ENCODE results near the gene METTL16. TPM values are rescaled to one million over a fixed set of nuclear protein-coding genes. Genes with fewer than 3 reads are reported as not detected.

Gene METTL16
- polyA plus RNA-seq, 1 donor = 20.0 TPM

- no peak for DNase-seq (ENCODE audit: low read depth)
Measured at GRCh38 chr17:2383628-2384167, 128.0 kb downstream of the METTL16 start.

- DNase-seq (ENCODE audit: low read depth) = no peak
Measured at GRCh38 chr17:2380950-2381649, 130.6 kb downstream of the METTL16 start.

GRCh38 chr17:2380226-2380922 lies 131.3 kb downstream of the METTL16 start:
- DNase-seq (ENCODE audit: low read depth) = no peak

- DNase-seq (ENCODE audit: low read depth) = no peak
Measured at GRCh38 chr17:2379489-2380225, 132.0 kb downstream of the METTL16 start.

GRCh38 chr17:2378905-2379304 lies 132.8 kb downstream of the METTL16 start:
- DNase-seq (ENCODE audit: low read depth) = no peak

GRCh38 chr17:2377659-2378058 lies 134.0 kb downstream of the METTL16 start:
- DNase-seq (ENCODE audit: low read depth) = no peak

GRCh38 chr17:2376107-2376506 lies 135.6 kb downstream of the METTL16 start:
- DNase-seq (ENCODE audit: low read depth) = no peak

- DNase-seq (ENCODE audit: low read depth) = no peak
Measured at GRCh38 chr17:2375406-2375805, 136.3 kb downstream of the METTL16 start.

GRCh38 chr17:2374549-2375285 lies 137.0 kb downstream of the METTL16 start:
- no peak for DNase-seq (ENCODE audit: low read depth)

GRCh38 chr17:2373179-2373578 lies 138.5 kb downstream of the METTL16 start:
- no peak for DNase-seq (ENCODE audit: low read depth)

- no peak for DNase-seq (ENCODE audit: low read depth)
Measured at GRCh38 chr17:2372681-2373080, 139.0 kb downstream of the METTL16 start.

GRCh38 chr17:2372180-2372579 lies 139.5 kb downstream of the METTL16 start:
- no peak for DNase-seq (ENCODE audit: low read depth)

- DNase-seq (ENCODE audit: low read depth) = no peak
Measured at GRCh38 chr17:2371183-2372130, 140.2 kb downstream of the METTL16 start.

GRCh38 chr17:2370211-2370589 lies 141.5 kb downstream of the METTL16 start:
- DNase-seq (ENCODE audit: low read depth) = no peak

- no peak for DNase-seq (ENCODE audit: low read depth)
Measured at GRCh38 chr17:2369551-2370210, 142.0 kb downstream of the METTL16 start.

GRCh38 chr17:2369039-2369438 lies 142.6 kb downstream of the METTL16 start:
- DNase-seq (ENCODE audit: low read depth) = no peak

GRCh38 chr17:2368359-2368758 lies 143.3 kb downstream of the METTL16 start:
- no peak for DNase-seq (ENCODE audit: low read depth)

GRCh38 chr17:2366747-2367494 lies 144.8 kb downstream of the METTL16 start:
- no peak for DNase-seq (ENCODE audit: low read depth)

Measured in forelimb muscle (tissue), 1 donor.